Cardiac muscle cell (in vitro differentiated cells and primary cell): Measurements from ENCODE around the gene VKORC1. TPM values are rescaled to one million over a fixed set of nuclear protein-coding genes. Genes with fewer than 3 reads are reported as not detected.

Experiments used
- DNase-seq, 2 donors: peaks; one replicate each; pipeline versions ENCODE4 v3.0.0 to v3.0.0-alpha.2; 2010 to 2017; ENCODE audit warnings: low read depth in 1 of 2, low spot score in 1 of 2
- H3K27ac ChIP-seq: fragments of 200-600 bp; sonication (generic); 2 replicates; pipeline ENCODE4 v1.5.1; 2016
- H3K27me3 ChIP-seq: fragments of 200-600 bp; sonication (generic); 2 replicates; pipeline ENCODE4 v1.6.0; 2016; ENCODE audit warnings: control low read depth
- H3K36me3 ChIP-seq: fragments of 200-600 bp; sonication (generic); 2 replicates; pipeline ENCODE4 v1.5.1; 2016; ENCODE audit warnings: control low read depth
- H3K4me1 ChIP-seq: fragments of 200-600 bp; sonication (generic); 2 replicates; pipeline ENCODE4 v1.8.1; 2017; ENCODE audit warnings: low read depth, mild to moderate bottlenecking, mixed run types
- H3K4me3 ChIP-seq: fragments of 200-600 bp; sonication (generic); 2 replicates; pipeline ENCODE4 v1.5.1; 2016; ENCODE audit warnings: mild to moderate bottlenecking
- H3K9me3 ChIP-seq: fragments of 200-600 bp; sonication (generic); 2 replicates; pipeline ENCODE4 v1.5.1; 2017; ENCODE audit warnings: low read depth, mild to moderate bottlenecking, control low read depth
- polyA plus RNA-seq: library from polyadenylated mRNA; unstranded; fragments of >200 nt; fragmentation: Nextera tagmentation; extraction: Ambion mirVana; gene quantifications from 2 replicates; pipeline ENCODE4 v1.2.1, GENCODE V29; 2016
- total RNA-seq: library from RNA; depleted of rRNA; stranded (reverse); fragments of >200 nt; gene quantifications from 2 replicates; pipeline ENCODE4 v1.2.3, GENCODE V29; 2016
- TF ChIP-seq, protein P1 (sequence below): IDR thresholded peaks from 2 replicates; pipeline ENCODE4 v1.5.1; 2012; ENCODE audit warnings: low read depth, mild to moderate bottlenecking, low read length

VKORC1 gene
- total and polyA plus RNA-seq, 2 experiments from 2014 or later = 146 to 161 TPM

DNA sequence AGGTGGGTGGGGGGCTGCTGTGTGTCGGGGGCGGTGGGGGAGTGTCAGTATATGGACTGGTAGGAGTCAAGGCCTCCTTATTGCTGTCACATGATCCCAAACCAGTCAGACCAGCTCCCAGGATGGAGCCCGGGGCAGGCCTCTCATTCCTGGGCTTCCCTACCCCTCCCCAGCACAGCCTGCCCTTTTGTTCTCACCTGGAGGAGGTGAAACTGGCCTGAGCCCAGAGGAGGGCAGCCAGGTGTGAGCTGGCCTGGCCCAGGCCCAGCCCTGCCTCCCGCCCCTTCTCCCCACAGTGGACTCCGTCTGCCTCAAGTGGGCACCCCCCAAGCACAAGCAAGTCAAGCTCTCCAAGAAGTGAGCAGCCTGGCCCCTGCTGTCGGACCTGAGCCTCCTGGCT is 36.3 kb upstream of the VKORC1 start:
- Histone ChIP-seq H3K9me3 (no peaks in the 10 kb centered on the region), H3K4me1 (peaks cover 7% of the 10 kb centered on the region), H3K27me3 (no peaks in the 10 kb centered on the region), H3K36me3 (peaks cover 21% of the 10 kb centered on the region), H3K27ac (no peak overlapping the region), H3K4me3 (no peak overlapping the region)
- TF ChIP-seq, protein P1, sequence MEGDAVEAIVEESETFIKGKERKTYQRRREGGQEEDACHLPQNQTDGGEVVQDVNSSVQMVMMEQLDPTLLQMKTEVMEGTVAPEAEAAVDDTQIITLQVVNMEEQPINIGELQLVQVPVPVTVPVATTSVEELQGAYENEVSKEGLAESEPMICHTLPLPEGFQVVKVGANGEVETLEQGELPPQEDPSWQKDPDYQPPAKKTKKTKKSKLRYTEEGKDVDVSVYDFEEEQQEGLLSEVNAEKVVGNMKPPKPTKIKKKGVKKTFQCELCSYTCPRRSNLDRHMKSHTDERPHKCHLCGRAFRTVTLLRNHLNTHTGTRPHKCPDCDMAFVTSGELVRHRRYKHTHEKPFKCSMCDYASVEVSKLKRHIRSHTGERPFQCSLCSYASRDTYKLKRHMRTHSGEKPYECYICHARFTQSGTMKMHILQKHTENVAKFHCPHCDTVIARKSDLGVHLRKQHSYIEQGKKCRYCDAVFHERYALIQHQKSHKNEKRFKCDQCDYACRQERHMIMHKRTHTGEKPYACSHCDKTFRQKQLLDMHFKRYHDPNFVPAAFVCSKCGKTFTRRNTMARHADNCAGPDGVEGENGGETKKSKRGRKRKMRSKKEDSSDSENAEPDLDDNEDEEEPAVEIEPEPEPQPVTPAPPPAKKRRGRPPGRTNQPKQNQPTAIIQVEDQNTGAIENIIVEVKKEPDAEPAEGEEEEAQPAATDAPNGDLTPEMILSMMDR = no peak
- no peak for DNase-seq

DNA sequence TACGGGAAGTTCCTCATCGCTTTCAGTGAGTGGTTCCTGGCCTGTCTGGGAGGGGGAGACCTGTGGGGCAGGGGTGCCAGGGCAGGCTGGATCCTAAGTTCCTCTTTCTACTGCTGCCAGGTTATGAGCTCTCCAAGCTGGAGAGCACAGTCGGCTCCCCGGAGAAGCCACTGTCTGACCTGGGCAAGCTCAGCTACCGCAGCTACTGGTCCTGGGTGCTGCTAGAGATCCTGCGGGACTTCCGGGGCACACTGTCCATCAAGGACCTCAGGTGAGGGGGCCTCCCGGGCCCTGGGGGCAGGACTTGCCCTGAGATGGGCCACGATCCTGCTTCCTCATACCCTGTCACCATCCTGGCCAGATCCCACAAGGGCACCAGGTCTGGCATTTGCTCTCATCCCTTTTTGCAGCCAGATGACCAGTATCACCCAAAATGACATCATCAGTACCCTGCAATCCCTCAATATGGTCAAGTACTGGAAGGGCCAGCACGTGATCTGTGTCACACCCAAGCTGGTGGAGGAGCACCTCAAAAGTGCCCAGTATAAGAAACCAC is 35.8 kb upstream of the VKORC1 start:
- H3K36me3 ChIP-seq = peaks cover 21% of the 10 kb centered on the region
- no peak for DNase-seq
- no peak overlapping the region for H3K4me3 ChIP-seq

DNA sequence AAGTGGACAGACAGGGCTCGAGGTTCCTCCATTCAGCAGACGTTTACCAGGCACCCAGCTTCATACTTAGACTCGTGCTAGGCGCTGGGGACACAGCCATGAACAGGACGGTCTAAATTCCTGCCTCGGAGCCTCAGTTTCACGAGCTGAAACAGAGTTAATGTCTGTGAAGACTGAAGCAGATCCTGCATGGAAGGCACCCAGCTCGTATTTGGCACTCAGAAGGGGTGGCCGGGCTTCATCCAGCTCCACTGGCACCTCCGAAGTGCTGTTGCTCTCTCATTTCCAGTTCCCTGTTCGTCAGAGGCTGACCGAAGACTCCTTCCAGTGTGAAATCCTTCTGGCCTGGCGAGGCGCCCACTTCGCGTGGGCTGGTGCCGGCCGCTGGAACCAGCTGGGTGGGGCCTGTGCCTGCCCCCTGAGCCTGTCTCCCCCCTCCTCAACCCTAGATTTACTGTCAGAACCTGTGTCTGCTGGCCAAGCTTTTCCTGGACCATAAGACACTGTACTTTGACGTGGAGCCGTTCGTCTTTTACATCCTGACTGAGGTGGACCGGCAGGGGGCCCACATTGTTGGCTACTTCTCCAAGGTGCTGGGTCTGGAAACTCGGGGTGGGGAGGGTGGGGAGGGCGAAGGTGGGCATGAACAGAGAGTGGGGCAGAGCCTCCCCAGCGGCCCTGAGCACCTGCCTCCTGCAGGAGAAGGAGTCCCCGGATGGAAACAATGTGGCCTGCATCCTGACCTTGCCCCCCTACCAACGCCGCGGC is 35.2 kb upstream of the VKORC1 start:
- DNase-seq = peak in 1 of 2 donors; percentile 43
- TF ChIP-seq, protein P1 = no peak
- H3K36me3 ChIP-seq = peaks cover 21% of the 10 kb centered on the region
- no peak overlapping the region for H3K4me3 ChIP-seq
- H3K4me1 ChIP-seq = peaks cover 4% of the 10 kb centered on the region
- H3K27ac ChIP-seq = no peak overlapping the region
- no peaks in the 10 kb centered on the region for H3K27me3 ChIP-seq
- no peaks in the 10 kb centered on the region for H3K9me3 ChIP-seq

More for the DNA sequence above, 35.8 kb upstream of the VKORC1 start:
- Histone ChIP-seq H3K27ac (no peak overlapping the region), H3K9me3 (no peaks in the 10 kb centered on the region), H3K4me1 (peaks cover 7% of the 10 kb centered on the region), H3K27me3 (no peaks in the 10 kb centered on the region)
- TF ChIP-seq, protein P1 = no peak

DNA sequence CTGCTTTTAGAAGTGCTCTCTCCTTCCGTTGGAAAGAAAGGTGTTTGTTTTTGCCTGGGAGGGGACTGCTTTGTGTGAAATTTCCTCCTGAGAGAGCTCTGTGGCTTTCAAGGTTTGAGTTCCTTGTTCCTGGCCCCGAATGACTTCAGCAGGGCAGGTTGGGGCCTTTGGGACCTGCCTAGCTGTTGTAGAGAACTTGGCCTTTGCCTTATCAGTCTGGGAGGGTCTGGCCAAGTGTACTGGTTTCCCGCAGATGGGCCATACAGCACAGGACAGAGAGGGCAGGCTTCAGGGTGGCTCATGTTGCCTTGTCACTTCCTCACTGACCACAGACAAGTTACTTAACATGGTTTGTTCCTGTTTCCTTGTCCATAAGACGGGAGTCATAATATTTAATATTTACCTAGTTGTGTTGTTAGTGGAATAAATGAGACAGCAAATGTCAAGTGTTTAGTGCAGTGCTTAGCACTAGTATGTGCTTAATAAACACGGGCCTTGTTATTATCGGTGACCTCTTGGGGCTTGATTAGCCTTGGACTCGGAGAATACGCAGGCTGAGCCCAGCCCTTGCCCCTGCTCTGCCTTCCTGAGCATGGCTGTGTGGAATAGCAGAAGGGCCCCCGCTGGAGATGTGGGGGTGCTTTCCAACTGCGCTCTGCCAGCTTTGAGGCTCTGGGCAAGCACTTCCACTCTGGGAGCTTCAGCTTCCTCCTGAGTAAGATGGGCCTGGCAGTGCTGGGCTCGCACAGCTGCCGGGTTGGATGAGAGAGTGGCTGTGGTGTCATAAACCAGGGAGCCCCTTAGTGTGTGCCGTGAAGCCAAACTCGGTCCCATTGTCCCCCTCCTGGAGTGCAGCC is 34.3 kb upstream of the VKORC1 start:
- TF ChIP-seq, protein P1 = no peak
- Histone ChIP-seq H3K9me3 (no peaks in the 10 kb centered on the region), H3K4me3 (no peak overlapping the region), H3K36me3 (peaks cover 25% of the 10 kb centered on the region), H3K27me3 (no peaks in the 10 kb centered on the region), H3K27ac (no peak overlapping the region), H3K4me1 (no peaks in the 10 kb centered on the region)
- no peak for DNase-seq

DNA sequence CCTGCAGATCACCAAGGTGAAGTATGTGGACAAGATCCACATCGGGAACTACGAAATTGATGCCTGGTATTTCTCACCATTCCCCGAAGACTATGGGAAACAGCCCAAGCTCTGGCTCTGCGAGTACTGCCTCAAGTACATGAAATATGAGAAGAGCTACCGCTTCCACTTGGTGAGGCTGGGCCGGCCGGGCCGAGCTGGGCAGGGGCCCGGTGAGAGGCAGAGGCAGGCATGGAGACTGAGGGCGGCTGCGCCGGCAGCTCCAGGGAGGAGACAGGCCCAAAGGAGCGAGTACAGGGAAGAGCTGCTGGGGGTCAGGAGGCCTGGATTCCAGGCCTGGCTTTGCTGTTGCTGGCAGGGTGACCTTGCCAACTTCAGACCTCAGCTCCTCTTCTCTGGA is 32.6 kb upstream of the VKORC1 start:
- Histone ChIP-seq H3K27ac (no peak overlapping the region), H3K4me1 (no peaks in the 10 kb centered on the region), H3K27me3 (no peaks in the 10 kb centered on the region), H3K36me3 (peaks cover 30% of the 10 kb centered on the region), H3K4me3 (no peak overlapping the region), H3K9me3 (no peaks in the 10 kb centered on the region)
- no peak for DNase-seq
- TF ChIP-seq, protein P1 = no peak
